KMS-11 (cell line): Measurements from ENCODE around the gene CACNA1I.

Source experiments
- H2AFZ ChIP-seq: fragments of 200-600 bp; sonication (generic); 2 replicates; pipeline ENCODE4 v1.6.1; 2016; ENCODE audit warnings: antibody characterized with exemption, mixed run types, low read depth
- H3K27ac ChIP-seq: fragments of 200-600 bp; sonication (generic); 2 replicates; pipeline ENCODE4 v1.6.1; 2016; ENCODE audit warnings: mild to moderate bottlenecking, mixed run types
- H3K27me3 ChIP-seq: fragments of 200-600 bp; sonication (generic); 2 replicates; pipeline ENCODE4 v1.6.1; 2017; ENCODE audit warnings: mild to moderate bottlenecking, low read depth, mixed run types, moderate library complexity; ENCODE audit not compliant: insufficient read depth
- H3K36me3 ChIP-seq: fragments of 200-600 bp; sonication (generic); 2 replicates; pipeline ENCODE4 v1.6.1; 2017; ENCODE audit warnings: mild to moderate bottlenecking, mixed run types; ENCODE audit not compliant: insufficient read depth
- H3K4me1 ChIP-seq: fragments of 200-600 bp; sonication (generic); 2 replicates; pipeline ENCODE4 v1.6.1; 2016; ENCODE audit warnings: mild to moderate bottlenecking, low read depth, mixed run types; ENCODE audit not compliant: poor library complexity, severe bottlenecking
- H3K4me2 ChIP-seq: fragments of 200-600 bp; sonication (generic); 2 replicates; pipeline ENCODE4 v1.7.0; 2016; ENCODE audit warnings: mild to moderate bottlenecking, mixed run types
- H3K4me3 ChIP-seq: fragments of 200-600 bp; sonication (generic); IDR thresholded peaks from 2 replicates; pipeline ENCODE4 v1.6.1; 2017; ENCODE audit warnings: low read depth, low read length, mixed read lengths; ENCODE audit not compliant: insufficient read depth
- H3K79me2 ChIP-seq: fragments of 200-600 bp; sonication (generic); 2 replicates; pipeline ENCODE4 v1.6.1; 2016; ENCODE audit warnings: low read depth, mixed run types; ENCODE audit not compliant: insufficient read depth
- H3K9ac ChIP-seq: fragments of 200-600 bp; sonication (generic); 2 replicates; pipeline ENCODE4 v1.6.1; 2016; ENCODE audit warnings: mild to moderate bottlenecking, mixed run types
- H4K20me1 ChIP-seq: fragments of 200-600 bp; sonication (generic); 2 replicates; pipeline ENCODE4 v1.6.1; 2016; ENCODE audit warnings: mild to moderate bottlenecking, mixed run types; ENCODE audit not compliant: insufficient read depth
- CTCF ChIP-seq: fragments of 200-600 bp; sonication (generic); conservative IDR thresholded peaks from 2 replicates; pipeline ENCODE4 v1.6.1; 2017; ENCODE audit warnings: low read depth, mild to moderate bottlenecking, antibody characterized with exemption, low read length, moderate library complexity, mixed read lengths

The CACNA1I gene

GRCh38 chr22:39655004-39655579, 84.5 kb downstream of the CACNA1I start:
- H3K27me3 ChIP-seq, result peaks cover 43% of the 10 kb centered on the region
- H3K27ac ChIP-seq, result no peak overlapping the region
- H3K4me1 ChIP-seq, result no peaks in the 10 kb centered on the region
- no peaks in the 10 kb centered on the region for H3K36me3 ChIP-seq
- no peaks in the 10 kb centered on the region for H4K20me1 ChIP-seq
- TF ChIP-seq CTCF, result no peak
- no peak overlapping the region for H3K9ac ChIP-seq
- no peak overlapping the region for H3K4me2 ChIP-seq
- H2AFZ ChIP-seq, result no peak overlapping the region
- H3K4me3 ChIP-seq, result no peak overlapping the region
- H3K79me2 ChIP-seq, result no peaks in the 10 kb centered on the region

GRCh38 chr22:39655831-39656230, 85.3 kb downstream of the CACNA1I start:
- Histone ChIP-seq H3K9ac (no peak overlapping the region), H2AFZ (no peak overlapping the region), H3K79me2 (no peaks in the 10 kb centered on the region), H3K4me2 (no peak overlapping the region), H3K27ac (no peak overlapping the region), H3K27me3 (peaks cover 41% of the 10 kb centered on the region), H3K4me3 (no peak overlapping the region), H4K20me1 (no peaks in the 10 kb centered on the region), H3K4me1 (no peaks in the 10 kb centered on the region), H3K36me3 (no peaks in the 10 kb centered on the region)
- no peak for TF ChIP-seq CTCF

GRCh38 chr22:39656495-39657490, 86.2 kb downstream of the CACNA1I start:
- no peak overlapping the region for H2AFZ ChIP-seq
- H3K4me2 ChIP-seq, result no peak overlapping the region
- peaks cover 48% of the 10 kb centered on the region for H3K27me3 ChIP-seq
- H3K9ac ChIP-seq, result no peak overlapping the region
- no peak for TF ChIP-seq CTCF
- H3K4me3 ChIP-seq, result no peak overlapping the region
- no peak overlapping the region for H3K27ac ChIP-seq
- no peaks in the 10 kb centered on the region for H3K79me2 ChIP-seq
- no peaks in the 10 kb centered on the region for H4K20me1 ChIP-seq
- H3K4me1 ChIP-seq, result no peaks in the 10 kb centered on the region
- H3K36me3 ChIP-seq, result no peaks in the 10 kb centered on the region

GRCh38 chr22:39658367-39658766, 87.8 kb downstream of the CACNA1I start:
- no peak overlapping the region for H3K9ac ChIP-seq
- TF ChIP-seq CTCF, result no peak
- peaks cover 48% of the 10 kb centered on the region for H3K27me3 ChIP-seq
- H3K4me3 ChIP-seq, result no peak overlapping the region
- H3K27ac ChIP-seq, result no peak overlapping the region
- H3K36me3 ChIP-seq, result no peaks in the 10 kb centered on the region
- no peaks in the 10 kb centered on the region for H3K4me1 ChIP-seq
- no peak overlapping the region for H2AFZ ChIP-seq
- no peak overlapping the region for H3K4me2 ChIP-seq
- no peaks in the 10 kb centered on the region for H3K79me2 ChIP-seq
- no peaks in the 10 kb centered on the region for H4K20me1 ChIP-seq
